IPS DF 19.7 (cell line): ENCODE results near the gene SNTG2.

Experiments
- DNase-seq: peaks from one replicate; pipeline ENCODE4 v3.0.0-alpha.2; 2013; ENCODE audit warnings: low read depth, low spot score

SNTG2 gene

GRCh38 chr2:1049691-1050090 is 99.0 kb downstream of the SNTG2 start:
- no peak for DNase-seq

GRCh38 chr2:1051075-1051474 is 100.4 kb downstream of the SNTG2 start:
- peak; percentile 45 for DNase-seq

GRCh38 chr2:1052771-1053191 is 102.1 kb downstream of the SNTG2 start:
- DNase-seq, result no peak

- no peak for DNase-seq
These were observed 103.1 kb downstream of the SNTG2 start for GRCh38 chr2:1053786-1054185.

- no peak for DNase-seq
These were observed 103.8 kb downstream of the SNTG2 start for GRCh38 chr2:1054399-1054798.

GRCh38 chr2:1055014-1055595 is 104.5 kb downstream of the SNTG2 start:
- no peak for DNase-seq

GRCh38 chr2:1060372-1060771 is 109.7 kb downstream of the SNTG2 start:
- no peak for DNase-seq

GRCh38 chr2:1060987-1061386 is 110.3 kb downstream of the SNTG2 start:
- DNase-seq, result no peak

GRCh38 chr2:1068241-1068640 is 117.6 kb downstream of the SNTG2 start:
- DNase-seq, result no peak

GRCh38 chr2:1068822-1069221 is 118.2 kb downstream of the SNTG2 start:
- no peak for DNase-seq

- DNase-seq, result no peak
These were observed 119.2 kb downstream of the SNTG2 start for GRCh38 chr2:1069847-1070246.

GRCh38 chr2:1070601-1071000 is 120.0 kb downstream of the SNTG2 start:
- no peak for DNase-seq

- DNase-seq, result no peak
These were observed 121.0 kb downstream of the SNTG2 start for GRCh38 chr2:1071650-1072049.

GRCh38 chr2:1072250-1072649 is 121.6 kb downstream of the SNTG2 start:
- no peak for DNase-seq

- no peak for DNase-seq
These were observed 127.3 kb downstream of the SNTG2 start for GRCh38 chr2:1077911-1078310.

GRCh38 chr2:1078326-1078725 is 127.7 kb downstream of the SNTG2 start:
- DNase-seq, result no peak

GRCh38 chr2:1079873-1080799 is 129.5 kb downstream of the SNTG2 start:
- DNase-seq, result no peak

- DNase-seq, result no peak
These were observed 131.0 kb downstream of the SNTG2 start for GRCh38 chr2:1081451-1082225.

GRCh38 chr2:1082456-1083205 is 132.0 kb downstream of the SNTG2 start:
- DNase-seq, result no peak

GRCh38 chr2:1088192-1088860 is 137.7 kb downstream of the SNTG2 start:
- DNase-seq, result no peak

- no peak for DNase-seq
These were observed 138.3 kb downstream of the SNTG2 start for GRCh38 chr2:1088940-1089339.
